CD4-positive, alpha-beta T cell treated with Interleukin-17A for 4 hours (primary cell): ENCODE data around the gene ARHGDIB.

Experiments used
- DNase-seq: peaks from one replicate; pipeline ENCODE4 v3.0.0-alpha.2; 2020; ENCODE audit warnings: mixed read lengths

Gene ARHGDIB

DNA sequence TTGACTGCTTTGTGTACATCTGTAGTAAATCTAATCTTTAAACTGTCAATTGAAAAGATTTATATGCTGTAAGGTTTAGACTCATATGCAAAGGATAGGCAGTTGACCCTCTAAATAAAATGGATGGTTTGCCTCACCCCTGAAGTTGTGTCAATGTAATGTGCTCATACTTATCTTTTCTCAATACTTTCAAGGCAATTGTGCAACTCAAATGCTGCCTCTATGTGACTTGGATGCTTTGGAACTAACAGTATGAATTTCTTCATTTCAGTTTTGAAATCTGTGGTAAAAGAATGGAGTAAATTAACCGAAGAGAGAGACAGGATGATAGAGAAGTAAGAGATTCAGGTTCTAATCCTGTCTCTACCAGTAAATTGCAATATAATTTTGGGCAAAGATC lies 21.2 kb upstream of the ARHGDIB start:
- DNase-seq: no peak

DNA sequence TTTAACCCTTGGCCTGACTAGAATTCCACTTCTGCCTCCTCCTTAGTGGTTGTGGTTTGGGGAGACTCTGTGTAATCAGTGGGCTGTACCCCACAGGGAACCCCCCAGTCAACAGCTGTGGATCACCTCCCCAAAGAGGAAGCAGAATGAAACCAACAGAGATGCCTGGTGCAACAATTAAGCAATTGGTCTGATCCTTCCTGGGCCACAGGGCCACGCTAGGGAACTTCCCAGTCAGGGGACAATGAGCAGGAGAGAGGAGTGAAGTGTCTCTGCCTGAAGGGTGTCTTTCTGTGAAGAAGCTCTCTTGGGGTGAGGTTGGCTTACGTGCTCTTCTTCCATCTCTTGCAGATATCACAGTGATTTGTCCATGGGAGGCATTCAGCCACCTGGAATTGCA lies 19.6 kb upstream of the ARHGDIB start:
- DNase-seq: no peak

DNA sequence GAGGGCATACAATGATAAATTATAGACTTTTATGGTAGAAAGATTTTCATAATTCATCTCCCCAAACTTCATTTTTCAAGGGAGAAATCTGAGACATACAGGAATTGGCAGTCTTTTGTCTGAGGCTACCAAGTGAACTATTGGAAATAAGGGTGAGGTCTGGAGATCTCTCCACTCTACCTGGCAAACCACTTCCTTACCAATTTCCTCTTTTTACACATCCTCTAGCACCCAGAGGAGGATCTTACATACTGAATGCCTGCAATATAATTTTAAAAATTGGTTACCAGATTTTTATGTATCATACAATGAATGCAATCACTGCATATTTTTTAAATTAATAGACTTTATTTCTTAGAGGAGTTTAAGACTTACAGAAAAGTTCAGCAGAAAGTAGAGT lies 18.1 kb upstream of the ARHGDIB start:
- no peak for DNase-seq

DNA sequence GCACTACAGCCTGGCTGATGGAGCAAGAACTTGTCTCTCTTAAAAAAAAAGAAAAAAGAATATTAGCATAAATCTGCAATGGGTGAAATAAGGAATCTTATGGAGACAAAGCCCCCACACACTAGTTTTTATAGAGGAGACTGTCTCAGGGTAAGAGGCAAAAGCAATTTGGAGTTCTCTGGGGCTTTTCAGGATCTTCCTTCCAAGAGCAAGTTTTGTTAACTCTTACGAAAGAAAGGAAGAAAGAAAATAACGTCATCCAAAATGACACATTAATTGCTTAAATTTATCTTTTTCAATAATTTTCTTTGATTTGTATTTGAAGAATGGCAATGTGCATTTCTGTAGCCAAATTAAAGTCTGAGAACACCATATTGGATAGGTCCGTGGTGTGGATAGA lies 15.3 kb upstream of the ARHGDIB start:
- DNase-seq: no peak

DNA sequence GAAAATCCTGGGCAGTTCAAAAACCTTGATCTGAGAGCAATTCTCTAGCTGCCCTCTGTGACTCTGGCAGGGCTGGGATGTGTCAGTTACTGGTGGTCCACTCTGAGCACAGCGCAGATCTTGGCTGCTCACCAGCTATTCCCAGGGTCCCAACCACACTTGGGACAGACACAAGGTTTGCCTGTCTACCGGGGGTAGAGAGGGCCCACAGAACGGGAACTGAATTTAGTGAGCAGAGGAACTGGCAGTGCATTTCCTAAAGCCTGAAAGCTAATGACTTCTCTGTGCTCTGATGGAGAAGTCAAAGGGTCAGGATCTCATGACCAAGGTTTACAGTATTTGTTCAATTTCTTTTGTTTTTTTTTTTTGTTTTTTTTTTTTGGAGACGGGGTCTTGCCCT lies 14.1 kb upstream of the ARHGDIB start:
- no peak for DNase-seq

DNA sequence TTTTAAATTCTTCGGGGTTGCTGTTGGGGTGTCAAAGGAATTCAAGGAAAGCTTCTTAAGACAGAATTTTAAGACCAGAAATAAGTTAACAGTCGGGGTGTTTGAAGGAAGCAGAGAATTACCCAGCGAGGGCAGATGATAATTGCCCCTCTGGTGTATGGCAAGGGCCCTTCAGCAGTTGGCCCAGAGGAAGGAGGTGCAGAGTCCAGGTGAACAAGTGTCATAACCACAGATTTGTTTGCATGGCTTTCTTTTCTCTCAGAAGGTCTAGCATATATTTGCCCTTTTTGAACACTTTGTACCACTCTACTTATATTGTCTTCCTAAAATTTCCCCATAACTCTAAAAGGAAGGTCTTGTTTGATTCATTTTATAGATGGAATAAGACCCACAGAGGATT lies 13.2 kb upstream of the ARHGDIB start:
- DNase-seq: no peak

DNA sequence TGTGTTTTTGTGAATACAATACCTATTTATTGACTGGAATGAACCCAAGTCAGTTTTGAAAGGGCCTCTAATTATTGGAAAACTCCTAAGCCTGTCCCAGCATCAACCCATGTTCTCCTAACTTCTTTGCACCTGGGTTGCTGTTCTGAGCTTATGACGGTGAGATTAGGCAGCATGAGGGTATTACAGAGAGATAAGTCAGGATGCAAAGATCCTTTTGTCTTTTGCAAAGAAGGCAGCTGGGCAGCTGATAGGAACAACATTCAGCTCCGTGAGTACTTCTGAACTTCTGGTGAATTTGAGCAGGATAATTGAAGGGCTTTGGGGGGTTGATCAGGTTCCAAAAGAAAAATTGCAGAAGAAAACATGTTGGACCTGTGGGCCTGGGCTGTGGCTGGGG lies 11.4 kb upstream of the ARHGDIB start, which contains the start of gene PDE6H:
Gene PDE6H, plus strand, starts transcription at position 227 of the 400 bp plus-strand sequence. CDS start 4,971 bp downstream, outside the sequence.
- no peak for DNase-seq

DNA sequence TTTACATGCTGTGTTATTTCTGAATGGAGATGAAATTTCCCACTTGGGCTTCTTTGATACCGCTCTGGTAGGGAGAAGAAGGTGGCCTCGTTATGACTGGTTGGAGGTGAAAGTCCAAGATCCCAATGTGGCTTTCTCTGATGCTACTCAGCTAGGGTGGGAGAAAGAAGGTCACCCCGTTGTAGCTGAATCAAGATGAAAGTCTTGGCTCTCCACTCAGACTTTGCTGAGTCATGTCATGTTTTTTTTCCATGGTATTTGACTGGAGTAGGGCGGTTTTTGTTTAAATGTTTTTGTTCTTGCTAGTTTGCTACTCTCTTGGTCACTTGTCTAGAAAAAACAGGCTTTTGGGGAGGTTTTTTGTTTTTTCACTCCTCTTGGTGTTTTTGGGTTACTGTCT lies 9.1 kb upstream of the ARHGDIB start:
- DNase-seq: no peak

DNA sequence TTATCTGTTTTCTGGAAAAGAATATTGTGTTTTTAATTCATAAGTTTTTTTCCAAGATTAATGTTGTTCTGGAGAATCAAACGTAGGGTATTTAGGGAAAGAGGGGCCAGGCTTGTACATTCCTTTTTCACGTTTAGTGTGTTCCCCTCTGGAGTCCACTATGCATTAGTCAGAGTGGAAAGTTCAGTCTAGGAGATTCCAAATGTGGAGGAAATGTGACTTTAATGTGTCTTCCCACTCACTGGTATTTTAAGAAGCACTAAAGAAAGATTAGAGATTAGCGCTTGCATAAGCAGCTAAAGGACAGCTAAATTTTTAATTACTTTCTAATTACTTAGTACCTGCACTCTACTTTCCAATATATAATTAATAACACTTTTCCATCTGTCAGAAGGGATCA lies 7.1 kb upstream of the ARHGDIB start:
- DNase-seq: no peak

DNA sequence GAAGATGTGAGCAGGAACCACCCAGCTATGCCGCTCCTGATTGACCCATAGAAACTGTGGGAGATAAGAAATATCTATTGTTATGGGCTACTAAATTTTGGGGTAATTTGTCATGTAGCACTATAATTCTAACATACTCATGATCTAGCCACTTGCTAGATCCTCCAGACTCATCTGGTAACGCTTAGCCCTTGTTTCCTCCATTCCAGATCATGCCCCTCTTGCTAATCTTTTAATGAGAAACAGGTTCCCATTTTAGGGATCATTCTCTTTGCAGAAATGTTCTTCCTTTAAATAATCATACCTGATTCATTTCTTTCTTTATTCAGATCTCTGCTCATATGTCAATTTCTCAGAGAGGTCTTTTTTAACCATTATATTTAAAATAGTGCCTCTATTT lies 3.8 kb upstream of the ARHGDIB start:
- no peak for DNase-seq

DNA sequence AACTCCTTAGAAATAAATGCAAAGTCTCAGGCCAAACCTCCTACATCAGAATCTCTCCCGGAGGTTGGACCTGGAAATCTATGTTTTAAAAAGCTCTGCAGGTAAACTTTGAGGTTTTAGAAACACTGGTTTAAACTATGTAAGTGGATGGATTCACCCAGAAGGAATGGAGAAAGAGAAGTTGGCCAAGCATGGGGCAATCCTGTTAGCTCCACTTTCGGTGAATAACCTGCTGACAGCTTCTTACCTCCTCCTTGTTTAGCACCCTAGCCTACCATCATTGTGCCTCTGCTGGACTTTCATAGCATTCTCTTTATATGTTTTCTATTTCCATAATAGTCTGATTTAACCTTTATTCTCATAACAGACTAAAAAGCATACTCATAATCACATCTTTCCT lies 3.0 kb upstream of the ARHGDIB start:
- DNase-seq: no peak

DNA sequence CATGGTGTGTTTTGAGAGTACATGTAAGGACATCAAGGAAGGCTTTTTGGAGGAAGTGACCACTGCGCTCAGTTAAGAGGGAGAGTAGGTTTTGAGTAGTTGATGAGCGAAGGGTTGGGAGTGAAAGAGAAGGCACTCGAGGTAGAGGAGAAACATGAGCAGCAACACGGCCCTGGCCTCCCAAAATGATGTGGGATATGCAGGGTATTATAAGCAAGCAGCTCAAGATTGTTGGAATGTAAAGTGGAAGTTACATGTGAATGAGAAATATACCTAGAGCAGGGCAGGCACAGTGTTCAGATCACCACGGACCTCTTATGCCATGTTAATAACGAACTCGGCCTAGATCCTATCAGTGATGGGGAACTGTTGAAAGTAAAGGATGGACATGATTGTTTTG lies 2.1 kb upstream of the ARHGDIB start:
- DNase-seq: no peak

DNA sequence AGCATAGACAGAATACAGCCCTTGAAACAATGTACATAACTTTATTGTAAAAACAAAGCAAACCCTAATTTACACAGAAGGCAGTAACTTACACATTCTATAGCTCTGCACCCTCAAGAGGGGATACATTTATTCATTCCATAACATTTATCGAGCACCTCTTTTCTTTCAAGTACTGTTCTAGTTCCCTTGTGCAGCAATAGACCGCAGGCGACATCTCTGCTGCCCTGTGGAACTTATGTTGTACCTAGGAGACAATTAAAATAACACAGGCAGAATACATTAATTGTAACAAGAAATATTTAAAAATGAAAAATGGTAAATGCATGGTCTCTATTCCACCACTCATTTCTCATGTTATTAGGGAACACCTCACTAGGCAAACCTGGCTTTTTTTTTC lies 1.4 kb upstream of the ARHGDIB start:
- DNase-seq: peak; percentile 39

DNA sequence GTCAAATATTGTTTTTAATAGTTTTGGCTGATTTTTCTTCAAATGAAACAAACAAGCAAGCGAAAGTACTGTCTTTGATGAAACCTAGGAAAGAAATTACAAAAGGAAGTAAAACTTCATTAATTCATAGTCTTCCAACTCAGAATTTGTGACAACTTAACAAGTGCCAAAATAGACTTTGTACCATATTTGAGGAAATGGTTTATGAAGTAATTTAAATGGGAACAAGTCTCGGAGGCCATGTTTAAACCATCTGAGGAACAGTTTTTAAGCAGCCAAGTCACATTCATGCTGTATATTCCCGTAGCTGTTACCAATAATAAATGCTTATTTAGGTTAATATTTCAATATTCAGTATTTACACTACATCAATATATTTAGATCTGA lies 745 bp upstream of the ARHGDIB start:
- DNase-seq: no peak

DNA sequence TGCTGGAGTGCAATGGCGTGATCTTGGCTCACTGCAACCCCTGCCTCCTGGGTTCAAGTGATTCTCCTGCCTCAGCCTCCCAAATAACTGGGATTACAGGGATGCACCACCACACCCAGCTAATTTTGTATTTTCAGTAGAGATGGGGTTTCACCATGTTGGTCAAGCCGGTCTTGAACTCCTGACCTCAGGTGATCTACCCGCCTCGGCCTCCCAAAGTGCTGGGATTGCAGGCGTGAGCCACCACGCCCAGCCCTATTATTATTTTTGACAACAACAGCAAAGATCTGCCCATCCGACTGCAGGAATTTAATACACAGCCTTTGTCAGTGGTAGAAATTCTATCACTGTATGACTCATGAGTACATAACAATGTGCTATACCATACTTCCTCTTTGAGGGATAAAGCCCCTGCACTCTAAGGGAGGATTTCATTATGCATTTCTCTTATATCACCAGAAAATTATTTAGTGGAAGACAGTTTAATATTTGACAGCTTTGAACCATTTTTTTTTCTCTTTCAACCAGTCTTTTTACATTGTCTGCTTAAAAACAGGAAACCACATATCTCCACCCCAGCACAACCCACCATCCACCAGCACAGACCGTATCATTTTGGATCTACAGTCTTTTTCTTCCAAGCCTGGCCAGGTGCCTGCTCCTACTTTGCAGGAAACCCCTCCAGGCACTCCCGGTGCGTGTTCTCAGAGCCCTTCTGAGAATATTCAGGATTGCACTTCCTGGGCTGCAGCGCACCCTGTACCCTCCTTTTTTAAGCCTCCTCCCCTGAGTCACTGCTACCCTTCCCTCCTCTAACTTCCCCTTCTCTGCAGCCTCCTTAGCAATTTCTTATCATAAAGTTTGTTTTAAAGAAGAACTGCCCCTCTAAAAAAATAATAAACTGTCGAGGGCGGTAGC lies 594 bp downstream of the ARHGDIB start:
- peak; percentile 69 for DNase-seq

DNA sequence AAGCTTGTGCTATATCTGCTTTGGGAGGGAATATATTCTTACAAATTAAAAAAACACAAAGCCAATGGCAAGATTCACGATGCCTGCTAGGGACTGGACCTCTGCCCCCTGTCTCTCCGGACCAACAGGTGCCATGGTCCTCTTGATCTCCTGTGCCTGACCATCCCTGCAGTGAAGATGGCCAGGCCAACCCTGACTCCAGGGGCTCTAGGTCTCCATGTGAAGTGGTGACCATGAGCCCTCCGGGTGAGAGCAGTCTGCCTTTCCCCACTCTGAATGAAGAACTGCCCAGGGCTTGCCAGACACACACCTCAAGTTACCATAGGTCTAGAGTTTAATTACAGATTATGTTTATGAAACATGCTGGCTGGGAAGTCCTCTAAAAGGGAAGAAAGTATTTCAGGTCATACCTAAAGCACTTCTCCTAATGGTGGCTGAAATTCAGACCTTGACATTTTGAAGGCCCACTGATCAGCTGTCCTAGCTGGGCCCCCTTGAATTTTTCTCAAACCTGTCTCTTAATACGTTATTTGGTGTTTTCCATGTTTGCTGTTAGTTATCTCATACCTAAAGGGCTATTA lies 1.4 kb downstream of the ARHGDIB start:
- DNase-seq: peak; percentile 24

DNA sequence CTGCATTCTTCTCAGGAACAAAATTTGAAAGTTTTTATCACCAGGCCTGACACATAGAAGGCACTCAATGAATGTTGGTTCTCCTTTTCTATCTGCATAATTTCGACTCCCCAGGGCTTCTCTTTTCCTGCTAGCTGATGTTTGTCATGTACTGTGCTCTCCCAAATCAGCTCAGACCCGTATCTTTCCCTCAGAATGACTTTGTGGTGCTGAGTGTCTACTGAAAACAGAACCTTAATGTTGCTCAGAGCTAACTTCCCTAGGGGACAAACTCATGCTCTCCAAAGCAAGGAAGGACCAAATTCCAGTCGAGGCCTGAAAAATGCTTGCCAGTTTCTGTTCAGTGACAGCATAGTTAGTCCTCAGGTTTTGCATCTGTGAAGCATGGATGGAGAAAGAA lies 1.9 kb downstream of the ARHGDIB start:
- DNase-seq: no peak

DNA sequence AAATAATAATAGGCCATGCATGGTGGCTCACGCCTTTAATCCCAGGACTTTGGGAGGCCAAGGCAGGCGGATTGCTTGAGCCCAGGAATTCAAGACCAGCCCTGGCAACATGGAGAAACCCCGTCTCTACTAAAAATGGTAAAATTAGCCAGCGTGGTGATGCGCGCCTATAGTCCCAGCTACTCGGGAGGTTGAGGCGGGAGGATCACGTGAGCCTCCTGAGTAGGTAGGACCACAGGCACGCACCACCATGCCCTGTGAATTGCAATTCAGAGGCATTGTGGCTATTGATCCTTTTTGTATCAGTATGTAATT lies 2.3 kb downstream of the ARHGDIB start:
- peak; percentile 56 for DNase-seq

DNA sequence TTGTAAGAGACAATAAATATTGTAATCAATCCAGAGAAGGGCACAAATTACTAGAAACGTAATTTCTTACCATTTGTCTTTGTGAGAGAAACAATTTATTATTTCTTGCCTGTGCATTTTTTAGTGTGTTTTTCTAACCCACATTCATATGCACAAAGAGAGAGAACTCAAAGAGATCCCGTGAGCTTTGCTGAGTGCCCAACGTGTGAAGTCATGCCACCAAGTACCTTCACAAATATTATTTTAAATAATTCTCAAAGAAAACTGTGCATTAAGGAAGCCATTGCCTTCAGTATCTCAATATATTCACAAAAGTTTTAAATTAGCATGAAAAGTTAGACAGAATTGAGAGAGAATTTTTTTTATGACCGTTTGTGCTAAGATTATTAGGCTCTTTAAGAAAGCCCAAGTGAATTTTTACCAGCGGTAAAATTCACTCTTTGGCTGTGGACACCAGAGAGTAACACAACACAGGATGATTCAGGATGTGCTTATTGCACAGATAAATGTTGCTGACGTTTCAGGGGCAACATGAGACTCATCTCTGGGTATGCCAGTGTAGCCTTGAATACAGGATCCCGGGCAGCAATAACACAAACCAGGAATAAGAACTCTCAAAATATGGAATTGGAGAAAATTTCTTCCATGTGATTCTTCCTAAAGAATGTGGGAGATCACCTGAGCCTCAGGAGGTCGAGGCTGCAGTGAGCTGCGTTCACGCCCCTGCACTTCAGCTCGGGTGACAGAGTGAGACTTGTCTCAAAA lies 2.9 kb downstream of the ARHGDIB start:
- DNase-seq: peak; percentile 49

DNA sequence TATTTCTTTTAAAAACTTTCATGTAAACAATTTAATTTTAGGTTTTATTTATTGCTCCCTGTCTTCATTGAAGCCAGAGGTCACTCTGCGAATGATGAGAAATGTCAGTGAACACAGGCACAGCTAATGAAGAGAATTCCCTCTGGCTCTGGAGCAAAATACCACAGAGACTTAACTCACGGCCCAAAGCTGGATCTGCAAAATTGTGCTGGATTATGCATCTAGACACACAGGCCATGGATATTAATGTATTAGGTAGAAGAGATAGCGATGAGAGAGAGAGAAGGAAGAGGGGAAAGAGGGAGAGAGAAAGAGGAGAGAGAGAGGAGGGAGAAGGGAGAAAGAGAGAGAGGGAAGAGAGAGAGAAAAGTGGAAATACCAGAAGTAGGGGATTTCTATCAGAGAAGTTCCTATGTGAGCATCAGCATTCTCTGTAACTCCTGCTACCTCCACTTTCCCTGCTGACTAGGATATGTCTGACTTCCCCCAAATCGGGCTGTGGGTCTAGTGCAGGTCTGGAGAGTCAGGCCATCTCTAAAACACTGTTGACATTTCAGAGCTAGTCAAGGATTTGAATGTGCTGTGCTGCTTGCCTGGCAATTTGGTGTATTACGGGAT lies 3.7 kb downstream of the ARHGDIB start:
- peak; percentile 30 for DNase-seq

DNA sequence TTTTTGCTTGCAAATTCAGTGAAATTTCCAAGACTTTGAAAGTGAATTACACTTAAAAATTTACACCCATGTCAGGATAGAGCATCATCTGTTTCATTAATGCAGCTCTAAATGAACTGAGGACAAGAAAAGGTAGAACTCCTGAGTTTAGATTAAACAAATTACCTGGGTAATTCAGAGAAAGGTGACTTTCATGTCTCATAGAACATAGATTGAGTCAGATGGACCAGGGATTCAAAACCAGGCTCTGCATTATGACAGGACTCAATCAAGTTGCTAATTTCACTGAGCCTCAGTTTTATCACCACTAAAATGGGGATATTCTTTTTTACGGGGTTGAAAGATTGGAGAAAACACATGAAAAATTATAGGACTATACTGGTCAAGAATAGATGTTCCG lies 4.5 kb downstream of the ARHGDIB start:
- DNase-seq: no peak

DNA sequence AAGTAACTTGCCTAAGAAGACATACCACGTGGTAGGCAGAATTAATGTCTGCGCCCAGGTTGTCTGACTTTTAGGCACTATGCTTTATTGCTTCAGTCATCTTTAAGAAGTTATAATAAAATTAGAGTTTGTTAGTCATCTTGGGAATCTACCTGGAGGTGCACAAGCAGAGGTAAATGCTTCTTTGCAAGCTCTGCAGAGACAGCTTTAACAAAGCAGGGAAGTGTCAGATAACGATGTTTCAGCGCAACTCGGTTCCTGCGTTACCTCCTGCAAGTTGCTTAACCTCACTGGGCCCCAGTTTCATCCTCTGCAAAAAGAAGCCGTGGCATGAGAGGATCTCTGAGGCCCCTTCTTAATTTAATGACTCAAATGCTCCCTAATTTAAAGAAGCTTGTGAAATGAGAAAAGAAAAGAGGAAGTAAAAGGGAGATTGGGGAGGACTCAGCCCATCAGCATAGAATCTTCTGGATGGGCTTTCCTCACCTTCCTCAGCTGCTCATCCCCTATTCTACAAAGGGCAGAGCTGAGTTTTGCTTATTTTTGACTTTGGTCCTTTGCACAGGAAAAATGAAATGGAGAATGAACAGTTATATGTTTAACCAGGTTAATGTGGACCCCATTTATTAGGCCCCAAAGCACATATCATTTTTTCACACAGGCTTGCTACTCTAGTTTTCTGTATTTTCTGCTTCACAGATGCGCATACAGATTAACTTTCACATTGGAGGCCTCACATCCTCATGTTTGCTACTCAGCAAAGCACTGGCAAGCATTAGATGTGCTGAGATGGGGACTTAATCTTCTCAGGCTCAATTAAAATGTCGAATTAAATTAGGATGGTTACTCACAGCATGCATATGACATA lies 5.1 kb downstream of the ARHGDIB start:
- peak; percentile 60 for DNase-seq
